PC-3 (cell line): ENCODE data around the gene MS4A15. TPM values are rescaled to one million over a fixed set of nuclear protein-coding genes. Genes with fewer than 3 reads are reported as not detected.
A peak's percentile ranks its signal among the peaks of the same experiment; 100 is the strongest.

Experiments used
- ATAC-seq: fragments of 200-7000 bp; cut with Tn5 transposase; 2 replicates; pipeline ENCODE4 v1.9.1; 2020; ENCODE audit warnings: mild to moderate bottlenecking, moderate library complexity
- BruUV-seq: library from RNA; stranded (reverse); fragments of 400-500 nt; replicated peaks from 2 replicates; lab custom pipeline; 2021; lab: Mats Ljungman, UMichigan
- CTCF ChIA-PET: fragments of 300-600 bp; sonication (Branson Sonifier 250); formaldehyde crosslinking; loops from one replicate; lab custom pipeline; 2022; ENCODE audit warnings: antibody characterized with exemption; lab: Charles Lee
- POLR2A ChIA-PET: fragments of 300-600 bp; sonication (Branson Sonifier 250); formaldehyde crosslinking; loops from one replicate; lab custom pipeline; 2022; ENCODE audit warnings: antibody characterized with exemption; ENCODE audit not compliant: unreplicated experiment; lab: Charles Lee
- DNase-seq: peaks from one replicate; pipeline ENCODE4 v3.0.0-alpha.2; 2015
- H2AFZ ChIP-seq: fragments of 300-600 bp; sonication (generic); 2 replicates; pipeline ENCODE4 v1.6.0; 2016; ENCODE audit warnings: antibody characterized with exemption, low read length
- H3F3A ChIP-seq: fragments of 300-600 bp; sonication (generic); one replicate; pipeline ENCODE4 v1.6.0; 2017; ENCODE audit warnings: antibody characterized with exemption, low read length, control low read depth, mild to moderate bottlenecking; ENCODE audit not compliant: unreplicated experiment
- H3K27ac ChIP-seq: fragments of 300-600 bp; sonication (generic); 2 replicates; pipeline ENCODE4 v1.5.1; 2016; ENCODE audit warnings: mild to moderate bottlenecking, low read length
- H3K27me3 ChIP-seq: fragments of 300-600 bp; sonication (generic); 2 replicates; pipeline ENCODE4 v1.6.1; 2016; ENCODE audit warnings: low read length, mixed read lengths
- H3K36me3 ChIP-seq: fragments of 300-600 bp; sonication (generic); 2 replicates; pipeline ENCODE4 v1.6.1; 2016; ENCODE audit warnings: low read depth, mixed run types, low read length, mixed read lengths
- H3K4me1 ChIP-seq: fragments of 300-600 bp; sonication (generic); 2 replicates; pipeline ENCODE4 v1.5.1; 2016; ENCODE audit warnings: low read length; ENCODE audit not compliant: insufficient read depth
- H3K4me2 ChIP-seq: fragments of 300-600 bp; sonication (generic); 2 replicates; pipeline ENCODE4 v1.6.0; 2016; ENCODE audit warnings: low read length
- H3K4me3 ChIP-seq: fragments of 300-600 bp; sonication (generic); 2 replicates; pipeline ENCODE4 v1.5.1; 2016; ENCODE audit warnings: mild to moderate bottlenecking, low read length, mixed read lengths
- H3K79me2 ChIP-seq: fragments of 300-600 bp; sonication (generic); 2 replicates; pipeline ENCODE4 v1.6.1; 2017; ENCODE audit warnings: low read length, mixed read lengths
- H3K9ac ChIP-seq: fragments of 300-600 bp; sonication (generic); 2 replicates; pipeline ENCODE4 v1.6.0; 2016; ENCODE audit warnings: mild to moderate bottlenecking, low read length
- H3K9me2 ChIP-seq: fragments of 300-600 bp; sonication (generic); replicated peaks from 2 replicates; pipeline ENCODE4 v1.6.1; 2016; ENCODE audit warnings: mixed run types, low read length, mixed read lengths
- H3K9me3 ChIP-seq: fragments of 300-600 bp; sonication (generic); 2 replicates; pipeline ENCODE4 v1.6.1; 2016; ENCODE audit warnings: low read length, mixed read lengths
- H4K20me1 ChIP-seq: fragments of 300-600 bp; sonication (generic); 2 replicates; pipeline ENCODE4 v1.6.1; 2016; ENCODE audit warnings: low read length, mixed read lengths
- EZH2 ChIP-seq: fragments of 300-600 bp; sonication (generic); IDR thresholded peaks from one replicate; pipeline ENCODE4 v1.6.1; 2017; ENCODE audit warnings: antibody characterized with exemption, mild to moderate bottlenecking, low read length; ENCODE audit not compliant: unreplicated experiment
- EZH2phosphoT487 ChIP-seq: fragments of 300-600 bp; sonication (generic); IDR thresholded peaks from 2 replicates; pipeline ENCODE4 v1.6.1; 2018; ENCODE audit warnings: mild to moderate bottlenecking, antibody characterized with exemption, low read length, borderline replicate concordance
- intact Hi-C: fragments of 100-400 bp; cut with micrococcal nuclease; formaldehyde crosslinking; loops from 2 replicates; pipeline ENCODE4 v1.9.0; 2023
- total RNA-seq: library from RNA; depleted of rRNA; stranded (reverse); fragments of >200 nt; gene quantifications from 2 replicates; pipeline ENCODE4 v1.2.3, GENCODE V29; 2014
- TF ChIP-seq, protein P1 (sequence below): fragments of 300-600 bp; sonication (generic); conservative IDR thresholded peaks from 2 replicates; pipeline ENCODE4 v1.5.1; 2017; ENCODE audit warnings: antibody characterized with exemption, low read depth, mild to moderate bottlenecking, low read length

MS4A15 gene
- total RNA-seq, 1 experiment from 2014 or later, result not detected

DNA sequence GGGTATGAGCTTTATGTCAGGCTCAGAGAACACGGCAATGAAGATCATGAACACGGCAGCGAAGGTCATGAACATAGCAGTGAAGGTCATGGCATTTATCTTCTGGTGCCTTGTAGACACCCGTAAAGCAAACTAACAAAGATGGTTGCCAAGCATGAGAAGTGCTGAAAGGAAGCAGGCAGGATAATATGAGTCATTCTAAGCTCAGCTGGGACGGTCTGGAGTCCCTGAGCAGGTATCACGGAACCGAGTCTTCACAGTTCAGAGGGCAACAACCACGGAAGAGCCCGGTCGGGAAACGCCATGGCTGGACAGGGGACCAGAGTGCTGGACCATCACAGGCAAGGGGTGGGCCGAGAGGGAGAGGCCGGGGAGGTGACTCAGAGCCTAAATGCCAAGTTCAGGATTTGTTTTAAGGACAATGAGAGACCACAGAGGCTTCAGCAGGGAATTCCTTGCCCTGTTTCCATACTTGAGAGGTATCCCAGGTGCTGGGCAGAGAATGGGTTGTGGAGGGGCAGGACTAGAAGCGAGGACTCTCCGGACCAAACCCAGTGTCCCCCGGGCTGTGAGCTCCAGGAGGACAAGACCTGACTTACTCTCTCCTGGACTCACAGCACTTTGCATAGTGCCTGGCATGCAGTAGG lies 15.3 kb downstream of the MS4A15 start:
- ChIA-PET CTCF (interaction anchor here (1.0 kb wide), 1 partner anchor 9 kb away, joined by 3 read pairs; no protein-coding TSS in a partner anchor), POLR2A (no interaction called here)
- H3K36me3 ChIP-seq, result no peaks in the 10 kb centered on the region
- no peak overlapping the region for H3K27ac ChIP-seq
- H3K9me2 ChIP-seq, result no peaks in the 10 kb centered on the region
- H3K4me3 ChIP-seq, result no peak overlapping the region
- H3K79me2 ChIP-seq, result no peaks in the 10 kb centered on the region
- no peaks in the 10 kb centered on the region for H3K27me3 ChIP-seq
- H2AFZ ChIP-seq, result no peak overlapping the region
- intact Hi-C loops, result no loop called here
- no peaks in the 10 kb centered on the region for H3F3A ChIP-seq
- no peak overlapping the region for H3K9ac ChIP-seq
- H3K4me1 ChIP-seq, result peaks cover under 1% of the 10 kb centered on the region; the same call in 1 of the 2 replicates
- no TSS peak for BruUV-seq
- peak; percentile 28; the same call in 1 of the 2 replicates for ATAC-seq
- DNase-seq, result peak; percentile 13
- H3K9me3 ChIP-seq, result no peaks in the 10 kb centered on the region
- no peak overlapping the region for H3K4me2 ChIP-seq
- H4K20me1 ChIP-seq, result no peaks in the 10 kb centered on the region
- TF ChIP-seq EZH2phosphoT487 (no peak), EZH2 (no peak)
- TF ChIP-seq, protein P1, sequence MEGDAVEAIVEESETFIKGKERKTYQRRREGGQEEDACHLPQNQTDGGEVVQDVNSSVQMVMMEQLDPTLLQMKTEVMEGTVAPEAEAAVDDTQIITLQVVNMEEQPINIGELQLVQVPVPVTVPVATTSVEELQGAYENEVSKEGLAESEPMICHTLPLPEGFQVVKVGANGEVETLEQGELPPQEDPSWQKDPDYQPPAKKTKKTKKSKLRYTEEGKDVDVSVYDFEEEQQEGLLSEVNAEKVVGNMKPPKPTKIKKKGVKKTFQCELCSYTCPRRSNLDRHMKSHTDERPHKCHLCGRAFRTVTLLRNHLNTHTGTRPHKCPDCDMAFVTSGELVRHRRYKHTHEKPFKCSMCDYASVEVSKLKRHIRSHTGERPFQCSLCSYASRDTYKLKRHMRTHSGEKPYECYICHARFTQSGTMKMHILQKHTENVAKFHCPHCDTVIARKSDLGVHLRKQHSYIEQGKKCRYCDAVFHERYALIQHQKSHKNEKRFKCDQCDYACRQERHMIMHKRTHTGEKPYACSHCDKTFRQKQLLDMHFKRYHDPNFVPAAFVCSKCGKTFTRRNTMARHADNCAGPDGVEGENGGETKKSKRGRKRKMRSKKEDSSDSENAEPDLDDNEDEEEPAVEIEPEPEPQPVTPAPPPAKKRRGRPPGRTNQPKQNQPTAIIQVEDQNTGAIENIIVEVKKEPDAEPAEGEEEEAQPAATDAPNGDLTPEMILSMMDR, result no peak

DNA sequence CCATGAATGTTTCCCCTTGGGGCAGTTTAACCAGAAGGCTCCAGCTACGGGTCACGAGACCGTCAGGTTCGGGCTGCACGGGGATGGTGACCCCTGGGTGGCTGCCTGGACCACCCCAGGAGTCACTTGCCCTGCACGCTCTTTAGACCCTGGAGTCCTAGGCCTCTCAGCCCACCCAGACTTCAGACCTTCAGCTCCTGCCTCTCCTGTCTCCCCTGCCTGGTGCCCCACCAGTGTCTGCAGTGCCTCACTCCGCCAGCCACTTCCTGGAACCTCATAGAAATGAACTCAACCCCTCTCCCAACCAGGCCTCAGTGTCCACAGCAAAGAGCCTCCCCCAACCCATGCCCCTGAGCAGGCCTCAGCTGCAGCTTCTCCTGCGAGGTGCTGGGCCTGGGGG lies 16.0 kb downstream of the MS4A15 start:
- Histone ChIP-seq H3K79me2 (no peaks in the 10 kb centered on the region), H3K27me3 (no peaks in the 10 kb centered on the region), H3K4me1 (peaks cover 7% of the 10 kb centered on the region), H3K4me2 (no peak overlapping the region), H3F3A (no peaks in the 10 kb centered on the region), H2AFZ (no peak overlapping the region), H3K9me3 (no peaks in the 10 kb centered on the region), H3K4me3 (no peak overlapping the region), H4K20me1 (no peaks in the 10 kb centered on the region), H3K27ac (no peak overlapping the region), H3K36me3 (no peaks in the 10 kb centered on the region), H3K9me2 (no peaks in the 10 kb centered on the region), H3K9ac (no peak overlapping the region)
- POLR2A ChIA-PET, result no interaction called here
- DNase-seq (no peak), ATAC-seq (no peak)
- CTCF ChIA-PET, result no interaction called here
- no TSS peak for BruUV-seq
- TF ChIP-seq, protein P1, result no peak
- TF ChIP-seq EZH2, result no peak
- TF ChIP-seq EZH2phosphoT487, result no peak
- intact Hi-C loops, result no loop called here

DNA sequence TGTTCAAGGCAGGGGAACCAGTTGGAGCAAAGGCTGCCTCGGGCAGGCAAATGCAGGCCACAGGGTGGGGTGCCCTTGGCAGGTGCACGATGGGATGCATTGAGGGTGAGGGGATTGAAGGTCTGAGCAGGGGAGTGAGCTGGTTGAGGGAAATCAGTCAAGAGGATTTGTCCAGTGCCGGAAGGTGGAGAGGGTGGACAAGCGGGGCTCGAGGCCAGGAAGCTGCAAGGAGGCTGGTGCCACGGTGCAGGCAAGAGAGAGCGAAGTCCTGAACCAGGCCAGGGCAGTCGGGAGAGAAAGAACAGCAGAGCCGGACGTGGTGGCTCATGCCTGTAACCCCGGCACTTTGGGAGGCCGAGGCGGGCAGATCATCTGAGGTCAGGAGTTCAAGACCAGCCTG lies 18.1 kb downstream of the MS4A15 start:
- Histone ChIP-seq H3F3A (no peaks in the 10 kb centered on the region), H3K4me3 (no peak overlapping the region), H4K20me1 (no peaks in the 10 kb centered on the region), H3K79me2 (no peaks in the 10 kb centered on the region), H3K9me2 (no peaks in the 10 kb centered on the region), H3K4me2 (no peak overlapping the region), H3K27me3 (no peaks in the 10 kb centered on the region), H3K27ac (no peak overlapping the region), H3K4me1 (peaks cover 11% of the 10 kb centered on the region), H3K9ac (no peak overlapping the region), H3K9me3 (no peaks in the 10 kb centered on the region), H2AFZ (no peak overlapping the region), H3K36me3 (no peaks in the 10 kb centered on the region)
- ATAC-seq, result no peak
- intact Hi-C loops, result loop anchor here (1.0 to 5.0 kb wide), 6 partner anchors 57 to 413 kb away; no protein-coding TSS in a partner anchor
- CTCF ChIA-PET, result interaction anchor here (0.8 to 1.8 kb wide), 3 partner anchors 56 to 125 kb away, joined by 6 to 13 read pairs (median 9); no protein-coding TSS in a partner anchor
- TF ChIP-seq EZH2phosphoT487, result no peak
- no peak for TF ChIP-seq EZH2
- TF ChIP-seq, protein P1, result no peak
- no peak for DNase-seq
- POLR2A ChIA-PET, result no interaction called here
- no TSS peak for BruUV-seq
